ENCODE data around the gene BCL7C.

GRCh38 chr16:30910427-30911029, 16.7 kb upstream of the BCL7C start:
- TF ChIP-seq SIN3A (IDR thresholded peaks at IDR 0.05; ENCODE audit: low read depth) (no peak), POLR2A (IDR thresholded peaks at IDR 0.05; ENCODE audit: borderline replicate concordance, extremely low read depth, insufficient read depth, insufficient read length) (no peak), ZFX (IDR thresholded peaks at IDR 0.05) (no peak), POLR2AphosphoS5 (IDR thresholded peaks at IDR 0.05; ENCODE audit: low read depth, low read length) (no peak), ELF1 (IDR thresholded peaks at IDR 0.05; ENCODE audit: borderline replicate concordance, low read depth) (no peak), EZH2phosphoT487 (IDR thresholded peaks at IDR 0.05; ENCODE audit: borderline replicate concordance) (no peak), ZBTB33 (IDR thresholded peaks at IDR 0.05; ENCODE audit: extremely low read depth, insufficient replicate concordance, low read length) (no peak), YY1 (IDR thresholded peaks at IDR 0.05; ENCODE audit: extremely low read depth, insufficient replicate concordance, low read depth, low read length) (no peak), EZH2 (IDR thresholded peaks at IDR 0.05) (no peak), RAD21 (IDR thresholded peaks at IDR 0.05; ENCODE audit: low read depth) (no peak), FOSL1 (IDR thresholded peaks at IDR 0.05; ENCODE audit: low read depth) (no peak)
- TF ChIP-seq, protein P1, sequence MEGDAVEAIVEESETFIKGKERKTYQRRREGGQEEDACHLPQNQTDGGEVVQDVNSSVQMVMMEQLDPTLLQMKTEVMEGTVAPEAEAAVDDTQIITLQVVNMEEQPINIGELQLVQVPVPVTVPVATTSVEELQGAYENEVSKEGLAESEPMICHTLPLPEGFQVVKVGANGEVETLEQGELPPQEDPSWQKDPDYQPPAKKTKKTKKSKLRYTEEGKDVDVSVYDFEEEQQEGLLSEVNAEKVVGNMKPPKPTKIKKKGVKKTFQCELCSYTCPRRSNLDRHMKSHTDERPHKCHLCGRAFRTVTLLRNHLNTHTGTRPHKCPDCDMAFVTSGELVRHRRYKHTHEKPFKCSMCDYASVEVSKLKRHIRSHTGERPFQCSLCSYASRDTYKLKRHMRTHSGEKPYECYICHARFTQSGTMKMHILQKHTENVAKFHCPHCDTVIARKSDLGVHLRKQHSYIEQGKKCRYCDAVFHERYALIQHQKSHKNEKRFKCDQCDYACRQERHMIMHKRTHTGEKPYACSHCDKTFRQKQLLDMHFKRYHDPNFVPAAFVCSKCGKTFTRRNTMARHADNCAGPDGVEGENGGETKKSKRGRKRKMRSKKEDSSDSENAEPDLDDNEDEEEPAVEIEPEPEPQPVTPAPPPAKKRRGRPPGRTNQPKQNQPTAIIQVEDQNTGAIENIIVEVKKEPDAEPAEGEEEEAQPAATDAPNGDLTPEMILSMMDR (IDR thresholded peaks at IDR 0.05 in 2 of 3, conservative IDR thresholded peaks at IDR 0.05 in 1 of 3; ENCODE audit: borderline replicate concordance in 1 of 3, insufficient read depth in 1 of 3, low read depth in 2 of 3, low read length in 2 of 3) = no peak
- TF ChIP-seq, protein P2, sequence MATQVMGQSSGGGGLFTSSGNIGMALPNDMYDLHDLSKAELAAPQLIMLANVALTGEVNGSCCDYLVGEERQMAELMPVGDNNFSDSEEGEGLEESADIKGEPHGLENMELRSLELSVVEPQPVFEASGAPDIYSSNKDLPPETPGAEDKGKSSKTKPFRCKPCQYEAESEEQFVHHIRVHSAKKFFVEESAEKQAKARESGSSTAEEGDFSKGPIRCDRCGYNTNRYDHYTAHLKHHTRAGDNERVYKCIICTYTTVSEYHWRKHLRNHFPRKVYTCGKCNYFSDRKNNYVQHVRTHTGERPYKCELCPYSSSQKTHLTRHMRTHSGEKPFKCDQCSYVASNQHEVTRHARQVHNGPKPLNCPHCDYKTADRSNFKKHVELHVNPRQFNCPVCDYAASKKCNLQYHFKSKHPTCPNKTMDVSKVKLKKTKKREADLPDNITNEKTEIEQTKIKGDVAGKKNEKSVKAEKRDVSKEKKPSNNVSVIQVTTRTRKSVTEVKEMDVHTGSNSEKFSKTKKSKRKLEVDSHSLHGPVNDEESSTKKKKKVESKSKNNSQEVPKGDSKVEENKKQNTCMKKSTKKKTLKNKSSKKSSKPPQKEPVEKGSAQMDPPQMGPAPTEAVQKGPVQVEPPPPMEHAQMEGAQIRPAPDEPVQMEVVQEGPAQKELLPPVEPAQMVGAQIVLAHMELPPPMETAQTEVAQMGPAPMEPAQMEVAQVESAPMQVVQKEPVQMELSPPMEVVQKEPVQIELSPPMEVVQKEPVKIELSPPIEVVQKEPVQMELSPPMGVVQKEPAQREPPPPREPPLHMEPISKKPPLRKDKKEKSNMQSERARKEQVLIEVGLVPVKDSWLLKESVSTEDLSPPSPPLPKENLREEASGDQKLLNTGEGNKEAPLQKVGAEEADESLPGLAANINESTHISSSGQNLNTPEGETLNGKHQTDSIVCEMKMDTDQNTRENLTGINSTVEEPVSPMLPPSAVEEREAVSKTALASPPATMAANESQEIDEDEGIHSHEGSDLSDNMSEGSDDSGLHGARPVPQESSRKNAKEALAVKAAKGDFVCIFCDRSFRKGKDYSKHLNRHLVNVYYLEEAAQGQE (IDR thresholded peaks at IDR 0.05; ENCODE audit: low read depth) = no peak

Measured in HCT116 (cell line).